K562 (cell line): Measurements from ENCODE around the gene NR1H3. TPM values are rescaled to one million over a fixed set of nuclear protein-coding genes. Genes with fewer than 3 reads are reported as not detected.

Experiments
- BDP1 ChIP-seq: IDR thresholded peaks from 3 replicates; pipeline ENCODE4 v1.6.1; 2011; ENCODE audit not compliant: insufficient read length, insufficient read depth
- DDX20 ChIP-seq: fragments of 450-650 bp; IDR thresholded peaks from 2 replicates; pipeline ENCODE4 v1.6.1; 2016; ENCODE audit warnings: missing genetic modification characterization, low read depth, mild to moderate bottlenecking, missing compliant biosample characterization, moderate library complexity
- DIDO1 ChIP-seq: fragments of 450-650 bp; IDR thresholded peaks from 2 replicates; pipeline ENCODE4 v1.6.1; 2016; ENCODE audit warnings: low read depth, missing biosample characterization, missing genetic modification characterization
- LARP7 ChIP-seq: fragments of 450-650 bp; IDR thresholded peaks from 2 replicates; pipeline ENCODE4 v1.6.1; 2016
- MTA2 ChIP-seq: fragments of 450-650 bp; IDR thresholded peaks from 2 replicates; pipeline ENCODE4 v1.6.1; 2016; ENCODE audit warnings: low read depth
- NUFIP1 ChIP-seq: fragments of 450-650 bp; IDR thresholded peaks from 2 replicates; pipeline ENCODE4 v1.6.1; 2018; ENCODE audit not compliant: partially characterized antibody
- PHB ChIP-seq: fragments of 250-450 bp; sonication (Bioruptor Pico); IDR thresholded peaks from 2 replicates; pipeline ENCODE4 v1.5.0; 2021
- RBM17 ChIP-seq: fragments of 200-400 bp; formaldehyde crosslinking; IDR thresholded peaks from 2 replicates; pipeline ENCODE4 v1.6.1; 2017; ENCODE audit warnings: low read depth, mild to moderate bottlenecking, low read length, borderline replicate concordance
- RERE ChIP-seq: sonication (generic); formaldehyde crosslinking; IDR thresholded peaks from 2 replicates; pipeline ENCODE4 v1.8.0; 2023; ENCODE audit warnings: missing genetic modification reagents, mild to moderate bottlenecking, borderline replicate concordance
- RUNX1 ChIP-seq: sonication (generic); IDR thresholded peaks from 2 replicates; pipeline ENCODE4 v1.6.1; 2016; ENCODE audit warnings: antibody characterized with exemption, low read depth
- SP2 ChIP-seq: IDR thresholded peaks from 2 replicates; pipeline ENCODE4 v1.6.1; 2011; ENCODE audit warnings: mild to moderate bottlenecking, low read depth, low read length, moderate library complexity; ENCODE audit not compliant: poor library complexity, severe bottlenecking; ENCODE audit errors: extremely low read depth
- TAF15 ChIP-seq: fragments of 200-400 bp; formaldehyde crosslinking; IDR thresholded peaks from 2 replicates; pipeline ENCODE4 v1.6.1; 2017; ENCODE audit warnings: mild to moderate bottlenecking, low read depth, low read length, moderate library complexity
- TAF7 ChIP-seq: fragments of 450-650 bp; IDR thresholded peaks from 2 replicates; pipeline ENCODE4 v1.6.1; 2016; ENCODE audit warnings: missing genetic modification characterization, missing compliant biosample characterization
- TEAD2 ChIP-seq: fragments of 450-650 bp; IDR thresholded peaks from 2 replicates; pipeline ENCODE4 v1.6.1; 2016; ENCODE audit warnings: missing genetic modification characterization, control low read depth, missing compliant biosample characterization
- ZNF143 ChIP-seq: sonication (generic); formaldehyde crosslinking; IDR thresholded peaks from 2 replicates; pipeline ENCODE4 v1.9.0; 2022; ENCODE audit warnings: mild to moderate bottlenecking, missing genetic modification reagents
- polyA plus RNA-seq, 8 experiments: library from polyadenylated mRNA; depleted of rRNA in 4 of 8; stranded (reverse) in 5 of 8; unstranded in 3 of 8; fragments of >200 nt; fragmentation: Nextera tagmentation in 2 of 8; fragmentation: Illumina TruSeq in 1 of 8; extraction: Ambion mirVana in 2 of 8; extraction: Trizol in 1 of 8; gene quantifications; 2 replicates each; pipeline versions ENCODE4 v1.2.1 to v1.2.3, GENCODE V29; 2011 to 2014; ENCODE audit warnings: inconsistent platforms in 1 of 8, missing spikeins in 1 of 8
- total RNA-seq, 7 experiments: library from RNA; depleted of rRNA in 6 of 7; stranded (reverse); fragments of >200 nt in 6 of 7; fragmentation: Illumina TruSeq in 2 of 7; extraction: Trizol in 2 of 7; gene quantifications; 2 replicates each; pipeline versions ENCODE4 v1.2.1 to v1.2.3, GENCODE V29; 2011 to 2021; ENCODE audit warnings: low replicate concordance in 1 of 7
- TF ChIP-seq, protein P1 (sequence below), 2 experiments: fragments of 150-350 bp in 1 of 2; IDR thresholded peaks; 2 replicates each; pipeline ENCODE4 v1.6.1; 2012 to 2016; ENCODE audit warnings: low read depth in 2 of 2, low read length in 2 of 2, mild to moderate bottlenecking in 1 of 2, moderate library complexity in 1 of 2
- TF ChIP-seq, protein P2 (sequence below), 2 experiments: IDR thresholded peaks in 1 of 2; conservative IDR thresholded peaks in 1 of 2; 2 replicates each; pipeline ENCODE4 v1.6.1; 2016; ENCODE audit warnings: low read depth in 2 of 2, mild to moderate bottlenecking in 1 of 2, missing compliant biosample characterization in 1 of 2, missing genetic modification characterization in 1 of 2, moderate library complexity in 1 of 2

Gene NR1H3
- total and polyA plus RNA-seq, 9 of the 15 experiments (the other 6 are each of a cell fraction or from before 2014, with no cell fraction given), result 8.2 to 26.0 (median 11.9) TPM

DNA sequence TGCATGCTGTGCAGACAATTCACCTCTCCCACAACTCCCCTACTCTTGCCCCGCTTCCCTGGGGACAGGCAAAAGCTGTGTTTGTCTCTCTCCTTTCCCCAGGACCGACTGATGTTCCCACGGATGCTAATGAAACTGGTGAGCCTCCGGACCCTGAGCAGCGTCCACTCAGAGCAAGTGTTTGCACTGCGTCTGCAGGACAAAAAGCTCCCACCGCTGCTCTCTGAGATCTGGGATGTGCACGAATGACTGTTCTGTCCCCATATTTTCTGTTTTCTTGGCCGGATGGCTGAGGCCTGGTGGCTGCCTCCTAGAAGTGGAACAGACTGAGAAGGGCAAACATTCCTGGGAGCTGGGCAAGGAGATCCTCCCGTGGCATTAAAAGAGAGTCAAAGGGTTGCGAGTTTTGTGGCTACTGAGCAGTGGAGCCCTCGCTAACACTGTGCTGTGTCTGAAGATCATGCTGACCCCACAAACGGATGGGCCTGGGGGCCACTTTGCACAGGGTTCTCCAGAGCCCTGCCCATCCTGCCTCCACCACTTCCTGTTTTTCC is 10.7 kb downstream of the NR1H3 start (continued):
- TF ChIP-seq DIDO1 (tag), result no peak
- TF ChIP-seq NUFIP1, result no peak
- no peak for TF ChIP-seq BDP1
- TF ChIP-seq, protein P1, sequence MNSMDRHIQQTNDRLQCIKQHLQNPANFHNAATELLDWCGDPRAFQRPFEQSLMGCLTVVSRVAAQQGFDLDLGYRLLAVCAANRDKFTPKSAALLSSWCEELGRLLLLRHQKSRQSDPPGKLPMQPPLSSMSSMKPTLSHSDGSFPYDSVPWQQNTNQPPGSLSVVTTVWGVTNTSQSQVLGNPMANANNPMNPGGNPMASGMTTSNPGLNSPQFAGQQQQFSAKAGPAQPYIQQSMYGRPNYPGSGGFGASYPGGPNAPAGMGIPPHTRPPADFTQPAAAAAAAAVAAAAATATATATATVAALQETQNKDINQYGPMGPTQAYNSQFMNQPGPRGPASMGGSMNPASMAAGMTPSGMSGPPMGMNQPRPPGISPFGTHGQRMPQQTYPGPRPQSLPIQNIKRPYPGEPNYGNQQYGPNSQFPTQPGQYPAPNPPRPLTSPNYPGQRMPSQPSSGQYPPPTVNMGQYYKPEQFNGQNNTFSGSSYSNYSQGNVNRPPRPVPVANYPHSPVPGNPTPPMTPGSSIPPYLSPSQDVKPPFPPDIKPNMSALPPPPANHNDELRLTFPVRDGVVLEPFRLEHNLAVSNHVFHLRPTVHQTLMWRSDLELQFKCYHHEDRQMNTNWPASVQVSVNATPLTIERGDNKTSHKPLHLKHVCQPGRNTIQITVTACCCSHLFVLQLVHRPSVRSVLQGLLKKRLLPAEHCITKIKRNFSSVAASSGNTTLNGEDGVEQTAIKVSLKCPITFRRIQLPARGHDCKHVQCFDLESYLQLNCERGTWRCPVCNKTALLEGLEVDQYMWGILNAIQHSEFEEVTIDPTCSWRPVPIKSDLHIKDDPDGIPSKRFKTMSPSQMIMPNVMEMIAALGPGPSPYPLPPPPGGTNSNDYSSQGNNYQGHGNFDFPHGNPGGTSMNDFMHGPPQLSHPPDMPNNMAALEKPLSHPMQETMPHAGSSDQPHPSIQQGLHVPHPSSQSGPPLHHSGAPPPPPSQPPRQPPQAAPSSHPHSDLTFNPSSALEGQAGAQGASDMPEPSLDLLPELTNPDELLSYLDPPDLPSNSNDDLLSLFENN (IDR thresholded peaks at IDR 0.05; ENCODE audit: low read depth in 2 of 2, low read length in 2 of 2), result no peak
- TF ChIP-seq TAF15, result no peak
- TF ChIP-seq RERE (CRISPR knock-in tag), result no peak
- TF ChIP-seq, protein P2, sequence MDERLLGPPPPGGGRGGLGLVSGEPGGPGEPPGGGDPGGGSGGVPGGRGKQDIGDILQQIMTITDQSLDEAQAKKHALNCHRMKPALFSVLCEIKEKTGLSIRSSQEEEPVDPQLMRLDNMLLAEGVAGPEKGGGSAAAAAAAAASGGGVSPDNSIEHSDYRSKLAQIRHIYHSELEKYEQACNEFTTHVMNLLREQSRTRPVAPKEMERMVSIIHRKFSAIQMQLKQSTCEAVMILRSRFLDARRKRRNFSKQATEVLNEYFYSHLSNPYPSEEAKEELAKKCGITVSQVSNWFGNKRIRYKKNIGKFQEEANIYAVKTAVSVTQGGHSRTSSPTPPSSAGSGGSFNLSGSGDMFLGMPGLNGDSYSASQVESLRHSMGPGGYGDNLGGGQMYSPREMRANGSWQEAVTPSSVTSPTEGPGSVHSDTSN (CRISPR knock-in tag; IDR thresholded peaks at IDR 0.05; ENCODE audit: low read depth), result no peak
- TF ChIP-seq, protein P2 (tag; conservative IDR thresholded peaks at IDR 0.05; ENCODE audit: low read depth), result no peak
- TF ChIP-seq MTA2, result no peak
- TF ChIP-seq PHB (CRISPR knock-in tag), result no peak
- TF ChIP-seq TEAD2, result no peak
- no peak for TF ChIP-seq LARP7
- no peak for TF ChIP-seq RBM17
- no peak for TF ChIP-seq ZNF143
- TF ChIP-seq SP2, result no peak
- no peak for TF ChIP-seq RUNX1
- TF ChIP-seq TAF7 (tag), result no peak
- TF ChIP-seq DDX20 (tag), result 0 out of 2 replicates have a peak, but pooled peaks have one; percentile 24
